ENCODE data around the gene CLNS1A.
"Not testable (repeated sequence)": the region's sequence is repeated elsewhere in the genome, so short reads cannot be mapped to it uniquely, and the experiment has no call there.

CLNS1A gene

DNA sequence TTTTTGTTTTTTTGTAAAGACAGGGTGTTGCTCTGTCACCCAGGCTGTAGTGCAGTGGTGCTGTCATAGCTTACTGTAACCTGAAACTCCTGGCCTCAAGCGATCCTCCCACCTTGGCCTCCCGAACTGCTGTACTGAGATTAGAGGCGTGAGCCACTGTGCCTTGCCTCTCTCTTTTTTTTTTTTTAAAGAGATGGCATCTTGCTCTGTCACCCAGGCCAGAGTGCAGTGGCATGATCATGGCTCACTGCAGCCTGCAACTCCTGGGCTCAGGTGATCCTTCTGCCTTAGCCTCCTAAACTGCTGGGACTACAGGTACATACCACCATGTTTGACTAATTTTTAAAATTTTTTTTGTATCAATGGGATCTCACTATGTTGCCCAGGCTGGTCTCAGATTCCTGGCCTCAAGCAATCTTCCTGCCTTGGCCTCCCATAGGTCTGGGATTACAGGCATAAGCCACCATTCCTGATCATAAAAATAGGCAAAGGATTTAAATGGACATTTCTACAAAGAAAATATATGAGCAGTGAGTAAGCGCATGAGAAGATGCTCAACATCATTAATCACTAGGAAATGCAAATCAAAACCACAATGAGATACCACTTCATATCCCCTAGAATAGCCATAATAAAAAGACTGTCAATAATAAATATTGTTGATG is 17.3 kb upstream of the CLNS1A start:
- Histone ChIP-seq H3K27me3 (ENCODE audit: control insufficient read depth, insufficient read depth, low read length) (no peaks in the 10 kb centered on the region), H3K36me3 (ENCODE audit: control insufficient read depth, insufficient read depth, low read length) (no peaks in the 10 kb centered on the region), H3K4me3 (ENCODE audit: low read length) (no peak overlapping the region), H3K9ac (ENCODE audit: low read length) (no peak overlapping the region), H3K4me1 (ENCODE audit: control insufficient read depth, insufficient read depth, low read length) (no peaks in the 10 kb centered on the region), H3K27ac (ENCODE audit: low read depth, low read length) (no peak overlapping the region)

DNA sequence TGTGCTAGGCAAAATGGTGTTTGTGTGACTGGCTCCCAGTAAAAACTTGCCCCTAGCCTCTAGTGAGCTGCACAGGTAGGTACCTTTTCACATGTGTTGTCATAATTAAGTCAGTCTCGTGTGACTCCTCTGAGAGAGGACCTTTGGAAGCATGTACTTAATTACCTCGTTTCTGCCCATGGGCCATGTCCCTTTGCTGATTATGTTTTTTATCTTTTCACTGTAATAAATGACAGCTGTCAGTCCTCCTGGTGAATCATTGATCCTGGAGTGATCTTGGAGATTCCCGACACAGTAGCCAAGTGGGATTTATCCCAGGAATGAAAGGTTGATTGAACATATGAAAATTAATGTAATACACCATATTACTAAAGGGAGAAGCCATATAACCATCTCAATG is 12.5 kb upstream of the CLNS1A start:
- H3K4me1 ChIP-seq (ENCODE audit: control insufficient read depth, insufficient read depth, low read length) = no peaks in the 10 kb centered on the region
- no peak overlapping the region for H3K27ac ChIP-seq (ENCODE audit: low read depth, low read length)
- no peaks in the 10 kb centered on the region for H3K27me3 ChIP-seq (ENCODE audit: control insufficient read depth, insufficient read depth, low read length)
- H3K4me3 ChIP-seq (ENCODE audit: low read length) = no peak overlapping the region
- H3K9ac ChIP-seq (ENCODE audit: low read length) = no peak overlapping the region
- H3K36me3 ChIP-seq (ENCODE audit: control insufficient read depth, insufficient read depth, low read length) = no peaks in the 10 kb centered on the region

GRCh38 chr11:77647654-77648305 is 10.2 kb upstream of the CLNS1A start:
- Histone ChIP-seq H3K27ac (ENCODE audit: low read depth, low read length) (no peak overlapping the region), H3K4me1 (ENCODE audit: control insufficient read depth, insufficient read depth, low read length) (no peaks in the 10 kb centered on the region), H3K36me3 (ENCODE audit: control insufficient read depth, insufficient read depth, low read length) (no peaks in the 10 kb centered on the region), H3K4me3 (ENCODE audit: low read length) (no peak overlapping the region), H3K9ac (ENCODE audit: low read length) (no peak overlapping the region), H3K27me3 (ENCODE audit: control insufficient read depth, insufficient read depth, low read length) (no peaks in the 10 kb centered on the region)

GRCh38 chr11:77644887-77645286 is 7.3 kb upstream of the CLNS1A start:
- Histone ChIP-seq H3K27me3 (ENCODE audit: control insufficient read depth, insufficient read depth, low read length) (no peaks in the 10 kb centered on the region), H3K4me1 (ENCODE audit: control insufficient read depth, insufficient read depth, low read length) (no peaks in the 10 kb centered on the region), H3K4me3 (ENCODE audit: low read length) (no peak overlapping the region), H3K36me3 (ENCODE audit: control insufficient read depth, insufficient read depth, low read length) (no peaks in the 10 kb centered on the region), H3K27ac (ENCODE audit: low read depth, low read length) (no peak overlapping the region), H3K9ac (ENCODE audit: low read length) (no peak overlapping the region)

DNA sequence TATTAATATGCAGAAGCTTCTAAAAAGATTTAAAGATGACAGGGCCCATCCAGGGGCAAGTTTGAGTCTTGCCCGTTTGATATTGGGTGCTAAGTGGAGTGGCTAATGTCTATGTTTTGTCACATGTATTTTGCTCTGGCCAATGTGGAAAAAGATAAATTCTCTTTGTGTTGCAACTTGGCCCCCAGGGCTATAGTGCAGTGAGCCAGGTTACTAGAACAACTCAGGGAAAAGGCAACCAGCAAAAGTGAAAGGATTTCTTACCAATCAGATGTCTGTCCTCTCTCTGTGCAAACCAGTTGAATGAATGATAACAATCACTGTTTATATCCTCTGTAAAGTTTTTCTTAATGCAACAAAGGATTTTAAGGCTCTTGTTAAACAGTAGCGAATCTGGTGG is 4.6 kb upstream of the CLNS1A start:
- H3K9ac ChIP-seq (ENCODE audit: low read length) = no peak overlapping the region
- no peaks in the 10 kb centered on the region for H3K36me3 ChIP-seq (ENCODE audit: control insufficient read depth, insufficient read depth, low read length)
- no peaks in the 10 kb centered on the region for H3K27me3 ChIP-seq (ENCODE audit: control insufficient read depth, insufficient read depth, low read length)
- no peak overlapping the region for H3K27ac ChIP-seq (ENCODE audit: low read depth, low read length)
- no peak overlapping the region for H3K4me3 ChIP-seq (ENCODE audit: low read length)
- no peaks in the 10 kb centered on the region for H3K4me1 ChIP-seq (ENCODE audit: control insufficient read depth, insufficient read depth, low read length)

DNA sequence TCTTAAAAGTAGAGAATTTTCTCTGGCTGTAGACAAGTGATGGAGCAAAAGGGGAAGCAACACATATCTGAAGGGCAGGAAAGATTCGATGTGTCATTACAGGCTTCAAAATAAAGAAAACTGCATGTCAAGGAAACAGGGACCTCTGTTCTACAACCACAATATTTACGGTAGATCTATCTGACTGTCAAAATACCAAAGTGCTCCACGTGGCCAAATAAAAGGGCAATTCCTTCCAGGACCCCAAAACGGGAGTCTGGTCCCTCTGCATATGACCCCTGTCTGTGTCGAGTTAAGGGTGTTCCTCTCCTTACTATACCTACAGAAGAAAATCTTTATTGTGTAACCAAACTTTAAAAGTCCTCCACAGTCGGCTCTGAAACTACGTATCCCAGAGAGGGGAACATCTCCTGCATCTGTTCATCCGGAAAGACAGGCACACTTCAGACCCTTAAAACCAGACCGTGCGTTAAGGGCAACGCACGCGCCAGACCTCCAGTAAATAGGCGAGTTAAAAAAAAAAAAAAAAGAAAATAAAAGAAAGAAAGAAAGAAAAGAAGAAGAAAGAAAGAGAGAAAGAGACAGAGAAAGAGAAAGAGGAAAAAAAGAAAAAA is 756 bp downstream of the CLNS1A start:
- Histone ChIP-seq H3K27me3 (ENCODE audit: control insufficient read depth, insufficient read depth, low read length) (no peaks in the 10 kb centered on the region), H3K4me1 (ENCODE audit: control insufficient read depth, insufficient read depth, low read length) (peaks cover 6% of the 10 kb centered on the region), H3K9ac (ENCODE audit: low read length) (peak overlapping the region; percentile 22), H3K27ac (ENCODE audit: low read depth, low read length) (no peak overlapping the region), H3K36me3 (ENCODE audit: control insufficient read depth, insufficient read depth, low read length) (no peaks in the 10 kb centered on the region), H3K4me3 (ENCODE audit: low read length) (peak overlapping the region; percentile 96)

DNA sequence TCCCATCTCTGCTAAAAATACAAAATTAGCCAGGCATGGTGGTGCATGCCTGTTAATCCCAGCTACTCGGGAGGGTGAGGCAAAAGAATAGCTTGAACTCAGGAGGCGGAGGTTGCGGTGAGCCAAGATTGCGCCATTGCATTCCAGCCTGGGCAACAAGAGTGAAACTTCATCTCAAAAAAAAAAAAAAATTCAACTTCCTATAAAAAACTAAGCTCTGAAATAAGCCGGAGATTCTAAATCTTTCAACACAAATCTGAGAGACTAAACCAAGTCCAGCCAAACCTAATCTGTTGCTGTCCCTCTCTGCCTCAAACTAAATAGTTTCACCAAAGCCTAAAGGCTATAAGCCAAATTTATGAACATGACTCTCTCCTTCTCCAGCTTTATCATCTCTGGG is 3.7 kb downstream of the CLNS1A start:
- H3K27ac ChIP-seq (ENCODE audit: low read depth, low read length); H3K9ac ChIP-seq (ENCODE audit: low read length); H3K36me3 ChIP-seq (ENCODE audit: control insufficient read depth, insufficient read depth, low read length); H3K4me3 ChIP-seq (ENCODE audit: low read length); H3K27me3 ChIP-seq (ENCODE audit: control insufficient read depth, insufficient read depth, low read length); H3K4me1 ChIP-seq (ENCODE audit: control insufficient read depth, insufficient read depth, low read length): not testable (repeated sequence)

DNA sequence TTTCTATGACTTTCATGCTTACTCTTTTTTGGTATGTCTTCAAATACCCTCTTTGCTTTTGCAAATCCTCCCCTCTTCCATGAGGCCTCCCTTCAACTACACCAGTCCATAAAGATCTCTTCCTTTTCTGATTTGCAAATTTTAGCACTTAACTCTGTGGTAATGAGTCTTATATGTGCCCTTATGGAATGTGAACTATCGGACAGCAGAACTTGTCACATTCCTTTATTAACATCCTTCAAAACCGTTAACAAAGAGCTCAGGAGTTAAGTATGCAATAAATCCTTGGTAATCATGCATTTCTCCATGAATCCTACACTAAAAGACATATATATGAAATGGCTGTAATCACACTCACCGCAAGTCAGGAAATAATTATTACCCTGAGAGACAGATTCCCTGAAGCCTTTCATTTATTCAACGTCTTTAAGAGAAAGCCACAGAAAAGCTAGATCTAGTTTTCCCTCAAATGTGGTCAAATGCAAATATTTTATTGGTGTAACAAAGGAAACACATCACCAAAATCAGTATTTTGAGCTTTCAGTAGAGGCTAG is 7.4 kb downstream of the CLNS1A start:
- no peak overlapping the region for H3K9ac ChIP-seq (ENCODE audit: low read length)
- no peaks in the 10 kb centered on the region for H3K27me3 ChIP-seq (ENCODE audit: control insufficient read depth, insufficient read depth, low read length)
- H3K36me3 ChIP-seq (ENCODE audit: control insufficient read depth, insufficient read depth, low read length) = no peaks in the 10 kb centered on the region
- H3K4me3 ChIP-seq (ENCODE audit: low read length) = no peak overlapping the region
- no peak overlapping the region for H3K27ac ChIP-seq (ENCODE audit: low read depth, low read length)
- no peaks in the 10 kb centered on the region for H3K4me1 ChIP-seq (ENCODE audit: control insufficient read depth, insufficient read depth, low read length)

- Histone ChIP-seq H3K36me3 (ENCODE audit: control insufficient read depth, insufficient read depth, low read length) (peaks cover 12% of the 10 kb centered on the region), H3K4me1 (ENCODE audit: control insufficient read depth, insufficient read depth, low read length) (no peaks in the 10 kb centered on the region), H3K27me3 (ENCODE audit: control insufficient read depth, insufficient read depth, low read length) (no peaks in the 10 kb centered on the region), H3K27ac (ENCODE audit: low read depth, low read length) (no peak overlapping the region), H3K4me3 (ENCODE audit: low read length) (no peak overlapping the region), H3K9ac (ENCODE audit: low read length) (no peak overlapping the region)
Observed at GRCh38 chr11:77619576-77620198, 17.9 kb downstream of the CLNS1A start.

DNA sequence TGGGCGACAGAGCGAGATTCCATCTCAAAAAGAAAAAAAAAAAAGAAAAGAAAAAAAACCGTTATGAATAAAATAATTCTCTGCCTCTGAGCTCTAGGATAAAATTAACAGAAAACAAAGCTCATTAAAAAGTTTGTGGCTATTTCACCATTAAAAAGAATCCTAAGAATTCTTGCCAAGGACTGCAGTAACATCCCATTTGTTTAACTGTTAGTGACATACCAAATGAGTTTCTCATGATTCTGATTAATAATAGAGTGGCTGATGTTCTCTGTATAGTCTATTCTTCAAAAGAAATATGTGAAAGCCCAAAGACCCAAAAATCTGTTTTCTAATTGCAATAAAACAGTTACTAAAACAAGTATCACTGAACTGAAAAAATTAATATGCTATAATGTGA is 19.7 kb downstream of the CLNS1A start:
- H3K27me3 ChIP-seq (ENCODE audit: control insufficient read depth, insufficient read depth, low read length) = no peaks in the 10 kb centered on the region
- no peaks in the 10 kb centered on the region for H3K4me1 ChIP-seq (ENCODE audit: control insufficient read depth, insufficient read depth, low read length)
- no peak overlapping the region for H3K9ac ChIP-seq (ENCODE audit: low read length)
- peaks cover 10% of the 10 kb centered on the region for H3K36me3 ChIP-seq (ENCODE audit: control insufficient read depth, insufficient read depth, low read length)
- H3K27ac ChIP-seq (ENCODE audit: low read depth, low read length) = no peak overlapping the region
- H3K4me3 ChIP-seq (ENCODE audit: low read length) = no peak overlapping the region

- Histone ChIP-seq H3K27ac (ENCODE audit: low read depth, low read length) (no peak overlapping the region), H3K4me3 (ENCODE audit: low read length) (no peak overlapping the region), H3K9ac (ENCODE audit: low read length) (no peak overlapping the region), H3K27me3 (ENCODE audit: control insufficient read depth, insufficient read depth, low read length) (no peaks in the 10 kb centered on the region), H3K36me3 (ENCODE audit: control insufficient read depth, insufficient read depth, low read length) (peaks cover 17% of the 10 kb centered on the region), H3K4me1 (ENCODE audit: control insufficient read depth, insufficient read depth, low read length) (no peaks in the 10 kb centered on the region)
Observed at GRCh38 chr11:77611921-77612320, 25.7 kb downstream of the CLNS1A start.

GRCh38 chr11:77609234-77609633 is 28.4 kb downstream of the CLNS1A start:
- no peak overlapping the region for H3K27ac ChIP-seq (ENCODE audit: low read depth, low read length)
- no peak overlapping the region for H3K4me3 ChIP-seq (ENCODE audit: low read length)
- H3K27me3 ChIP-seq (ENCODE audit: control insufficient read depth, insufficient read depth, low read length) = no peaks in the 10 kb centered on the region
- H3K36me3 ChIP-seq (ENCODE audit: control insufficient read depth, insufficient read depth, low read length) = peaks cover 10% of the 10 kb centered on the region
- H3K9ac ChIP-seq (ENCODE audit: low read length) = no peak overlapping the region
- no peaks in the 10 kb centered on the region for H3K4me1 ChIP-seq (ENCODE audit: control insufficient read depth, insufficient read depth, low read length)
